GM10248 (cell line): ENCODE results near the gene SGPL1.

Experiments
- CTCF ChIA-PET: fragments of 300-600 bp; sonication (Branson Sonifier 250); formaldehyde crosslinking; extraction: SDS; loops from one replicate; lab custom pipeline; 2021; ENCODE audit warnings: antibody characterized with exemption; lab: Yijun Ruan, JAX
- POLR2A ChIA-PET: fragments of 350-650 bp; sonication (Branson Sonifier 250); formaldehyde crosslinking; extraction: SDS; loops from one replicate; lab custom pipeline; 2020; ENCODE audit warnings: antibody characterized with exemption; lab: Yijun Ruan, JAX
- DNase-seq: peaks from one replicate; pipeline ENCODE4 v3.0.0; 2012; ENCODE audit errors: extremely low spot score
- CTCF ChIP-seq: IDR thresholded peaks from 2 replicates; pipeline ENCODE4 v1.5.1; 2012; ENCODE audit warnings: mild to moderate bottlenecking, low read depth; ENCODE audit errors: extremely low read depth, missing control alignments, control extremely low read depth

The SGPL1 gene

GRCh38 chr10:70923696-70924095 lies 107.9 kb downstream of the SGPL1 start:
- no peak for DNase-seq
- no peak for TF ChIP-seq CTCF
- POLR2A ChIA-PET, result no interaction called here
- CTCF ChIA-PET, result interaction anchor here (0.8 to 4.3 kb wide), 13 partner anchors 16 to 395 kb away, joined by 3 to 32 read pairs (median 7); partner anchors contain the start of gene SLC29A3

GRCh38 chr10:70925377-70926225 lies 109.9 kb downstream of the SGPL1 start:
- CTCF ChIA-PET, result interaction anchor here (0.7 to 4.3 kb wide), 37 partner anchors 8 to 394 kb away, joined by 3 to 32 read pairs (median 4); partner anchors contain the start of genes PCBD1 and SLC29A3

GRCh38 chr10:70926226-70927000 lies 110.7 kb downstream of the SGPL1 start:
- CTCF ChIA-PET, result interaction anchor here (0.7 to 4.3 kb wide), 13 partner anchors 9 to 358 kb away, joined by 3 to 32 read pairs (median 5); partner anchors contain the start of gene PCBD1
- DNase-seq, result no peak
- POLR2A ChIA-PET, result no interaction called here
- no peak for TF ChIP-seq CTCF

More at GRCh38 chr10:70925377-70926225, 109.9 kb downstream of the SGPL1 start:
- POLR2A ChIA-PET, result no interaction called here
- peak; percentile 83 for DNase-seq
- peak; percentile 92 for TF ChIP-seq CTCF

- POLR2A ChIA-PET, result no interaction called here
- no peak for DNase-seq
- no peak for TF ChIP-seq CTCF
- CTCF ChIA-PET, result interaction anchor here (0.7 to 4.2 kb wide), 9 partner anchors 9 to 357 kb away, joined by 3 to 24 read pairs (median 5); no protein-coding TSS in a partner anchor
These were observed 111.6 kb downstream of the SGPL1 start for GRCh38 chr10:70927189-70927943.

GRCh38 chr10:70928140-70928539 lies 112.4 kb downstream of the SGPL1 start:
- POLR2A ChIA-PET, result no interaction called here
- CTCF ChIA-PET, result interaction anchor here (1.3 to 2.7 kb wide), 2 partner anchors 12 to 278 kb away, joined by 4 to 7 read pairs; no protein-coding TSS in a partner anchor
- no peak for DNase-seq
- no peak for TF ChIP-seq CTCF
